GM12878 (cell line): Measurements from ENCODE around the gene HUS1B. TPM values are rescaled to one million over a fixed set of nuclear protein-coding genes. Genes with fewer than 3 reads are reported as not detected.

Experiments
- BHLHE40 ChIP-seq, 2 experiments: fragments of 450-650 bp in 1 of 2; IDR thresholded peaks; 2 replicates each; pipeline ENCODE4 v1.6.1; 2011 to 2017; ENCODE audit warnings: low read depth in 2 of 2, borderline replicate concordance in 1 of 2, improper control_type of control experiment in 1 of 2, low read length in 1 of 2, mild to moderate bottlenecking in 1 of 2
- CBFB ChIP-seq: IDR thresholded peaks from 2 replicates; pipeline ENCODE4 v1.6.1; 2016; ENCODE audit warnings: antibody characterized with exemption, low read depth
- ELK1 ChIP-seq: IDR thresholded peaks from 2 replicates; pipeline ENCODE4 v1.6.1; 2012; ENCODE audit warnings: low read depth, low read length, improper control_type of control experiment
- FOXK2 ChIP-seq: fragments of 450-650 bp; IDR thresholded peaks from 2 replicates; pipeline ENCODE4 v1.6.1; 2017; ENCODE audit warnings: mild to moderate bottlenecking, moderate library complexity
- IKZF2 ChIP-seq, 2 experiments: fragments of 450-650 bp; IDR thresholded peaks; 2 replicates each; pipeline ENCODE4 v1.6.1; 2017; ENCODE audit warnings: mild to moderate bottlenecking in 2 of 2, moderate library complexity in 2 of 2
- RCOR1 ChIP-seq: conservative IDR thresholded peaks from 2 replicates; pipeline ENCODE4 v1.6.1; 2012; ENCODE audit warnings: low read depth, low read length, improper control_type of control experiment
- SUZ12 ChIP-seq: fragments of 200-600 bp; sonication (generic); IDR thresholded peaks from one replicate; pipeline ENCODE4 v1.6.1; 2018; ENCODE audit warnings: antibody characterized with exemption, mild to moderate bottlenecking; ENCODE audit not compliant: unreplicated experiment
- polyA plus RNA-seq, 11 experiments: library from polyadenylated mRNA; depleted of rRNA in 4 of 11; unstranded in 6 of 11; stranded (reverse) in 5 of 11; fragments of >200 nt; fragmentation: Nextera tagmentation in 4 of 11; fragmentation: Illumina TruSeq in 1 of 11; extraction: Ambion mirVana in 4 of 11; extraction: Trizol in 1 of 11; gene quantifications; 1 replicate in 1 of 11; 2 replicates in 10 of 11; pipeline versions ENCODE4 v1.2.1 to v1.2.3, GENCODE V29; 2011 to 2016; ENCODE audit warnings: inconsistent platforms in 2 of 11, missing spikeins in 2 of 11, low read depth in 1 of 11
- total RNA-seq, 4 experiments: library from RNA; depleted of rRNA in 3 of 4; stranded (reverse); fragments of >200 nt in 3 of 4; fragmentation: Illumina TruSeq in 1 of 4; extraction: Trizol in 1 of 4; gene quantifications; 2 replicates each; pipeline versions ENCODE4 v1.2.1 to v1.2.3, GENCODE V29; 2013 to 2021
- TF ChIP-seq, protein P1 (sequence below): fragments of 450-650 bp; IDR thresholded peaks from 2 replicates; pipeline ENCODE4 v1.6.1; 2017; ENCODE audit warnings: mild to moderate bottlenecking, low read depth, inconsistent platforms; ENCODE audit not compliant: poor library complexity, severe bottlenecking
- TF ChIP-seq, protein P2 (sequence below): fragments of 450-650 bp; IDR thresholded peaks from 2 replicates; pipeline ENCODE4 v1.6.1; 2016; ENCODE audit warnings: mild to moderate bottlenecking, moderate library complexity, borderline replicate concordance

HUS1B gene
- total and polyA plus RNA-seq, 10 of the 15 experiments (the other 5 are each of a cell fraction or from before 2014, with no cell fraction given), result 0.11 to 1.3 (median 0.68) TPM; not detected in 3

DNA sequence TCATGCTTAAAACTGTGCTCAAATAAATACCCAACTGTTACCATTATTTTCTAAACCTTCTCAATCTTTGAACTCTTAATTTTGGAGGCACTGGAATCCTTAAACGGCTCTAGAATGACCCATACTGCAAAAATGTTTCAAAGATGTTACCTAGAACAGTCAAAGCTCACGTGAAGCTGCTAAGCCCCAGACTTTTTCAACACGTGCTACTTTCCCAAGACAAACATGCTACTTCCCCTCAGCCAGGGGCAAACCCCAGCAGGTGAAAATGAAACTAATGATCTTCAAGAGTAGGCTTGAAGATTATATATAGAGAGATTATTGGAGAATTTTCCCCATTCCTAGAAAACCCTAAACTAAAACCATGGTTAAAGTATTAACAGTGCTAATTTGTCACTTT, 28.1 kb downstream of the HUS1B start (continued):
- no peak for TF ChIP-seq RCOR1
- no peak for TF ChIP-seq ELK1
- peak; percentile 92 for TF ChIP-seq BHLHE40 (IDR thresholded peaks at IDR 0.05; ENCODE audit: borderline replicate concordance in 1 of 2, low read depth in 2 of 2, low read length in 1 of 2)
- TF ChIP-seq, protein P1, sequence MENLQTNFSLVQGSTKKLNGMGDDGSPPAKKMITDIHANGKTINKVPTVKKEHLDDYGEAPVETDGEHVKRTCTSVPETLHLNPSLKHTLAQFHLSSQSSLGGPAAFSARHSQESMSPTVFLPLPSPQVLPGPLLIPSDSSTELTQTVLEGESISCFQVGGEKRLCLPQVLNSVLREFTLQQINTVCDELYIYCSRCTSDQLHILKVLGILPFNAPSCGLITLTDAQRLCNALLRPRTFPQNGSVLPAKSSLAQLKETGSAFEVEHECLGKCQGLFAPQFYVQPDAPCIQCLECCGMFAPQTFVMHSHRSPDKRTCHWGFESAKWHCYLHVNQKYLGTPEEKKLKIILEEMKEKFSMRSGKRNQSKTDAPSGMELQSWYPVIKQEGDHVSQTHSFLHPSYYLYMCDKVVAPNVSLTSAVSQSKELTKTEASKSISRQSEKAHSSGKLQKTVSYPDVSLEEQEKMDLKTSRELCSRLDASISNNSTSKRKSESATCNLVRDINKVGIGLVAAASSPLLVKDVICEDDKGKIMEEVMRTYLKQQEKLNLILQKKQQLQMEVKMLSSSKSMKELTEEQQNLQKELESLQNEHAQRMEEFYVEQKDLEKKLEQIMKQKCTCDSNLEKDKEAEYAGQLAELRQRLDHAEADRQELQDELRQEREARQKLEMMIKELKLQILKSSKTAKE, result peak; percentile 17
- 0 out of 4 replicates have a peak, but pooled peaks of 1 of the 2 experiments have one; percentile 23 for TF ChIP-seq IKZF2 (IDR thresholded peaks at IDR 0.05)
- TF ChIP-seq, protein P2, sequence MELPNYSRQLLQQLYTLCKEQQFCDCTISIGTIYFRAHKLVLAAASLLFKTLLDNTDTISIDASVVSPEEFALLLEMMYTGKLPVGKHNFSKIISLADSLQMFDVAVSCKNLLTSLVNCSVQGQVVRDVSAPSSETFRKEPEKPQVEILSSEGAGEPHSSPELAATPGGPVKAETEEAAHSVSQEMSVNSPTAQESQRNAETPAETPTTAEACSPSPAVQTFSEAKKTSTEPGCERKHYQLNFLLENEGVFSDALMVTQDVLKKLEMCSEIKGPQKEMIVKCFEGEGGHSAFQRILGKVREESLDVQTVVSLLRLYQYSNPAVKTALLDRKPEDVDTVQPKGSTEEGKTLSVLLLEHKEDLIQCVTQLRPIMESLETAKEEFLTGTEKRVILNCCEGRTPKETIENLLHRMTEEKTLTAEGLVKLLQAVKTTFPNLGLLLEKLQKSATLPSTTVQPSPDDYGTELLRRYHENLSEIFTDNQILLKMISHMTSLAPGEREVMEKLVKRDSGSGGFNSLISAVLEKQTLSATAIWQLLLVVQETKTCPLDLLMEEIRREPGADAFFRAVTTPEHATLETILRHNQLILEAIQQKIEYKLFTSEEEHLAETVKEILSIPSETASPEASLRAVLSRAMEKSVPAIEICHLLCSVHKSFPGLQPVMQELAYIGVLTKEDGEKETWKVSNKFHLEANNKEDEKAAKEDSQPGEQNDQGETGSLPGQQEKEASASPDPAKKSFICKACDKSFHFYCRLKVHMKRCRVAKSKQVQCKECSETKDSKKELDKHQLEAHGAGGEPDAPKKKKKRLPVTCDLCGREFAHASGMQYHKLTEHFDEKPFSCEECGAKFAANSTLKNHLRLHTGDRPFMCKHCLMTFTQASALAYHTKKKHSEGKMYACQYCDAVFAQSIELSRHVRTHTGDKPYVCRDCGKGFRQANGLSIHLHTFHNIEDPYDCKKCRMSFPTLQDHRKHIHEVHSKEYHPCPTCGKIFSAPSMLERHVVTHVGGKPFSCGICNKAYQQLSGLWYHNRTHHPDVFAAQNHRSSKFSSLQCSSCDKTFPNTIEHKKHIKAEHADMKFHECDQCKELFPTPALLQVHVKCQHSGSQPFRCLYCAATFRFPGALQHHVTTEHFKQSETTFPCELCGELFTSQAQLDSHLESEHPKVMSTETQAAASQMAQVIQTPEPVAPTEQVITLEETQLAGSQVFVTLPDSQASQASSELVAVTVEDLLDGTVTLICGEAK, result no peak
- TF ChIP-seq SUZ12, result no peak
- TF ChIP-seq CBFB, result no peak
- no peak for TF ChIP-seq FOXK2
